HG03354 (cell line): ENCODE results near the gene STXBP4.
"Not testable (repeated sequence)": the region's sequence is repeated elsewhere in the genome, so short reads cannot be mapped to it uniquely, and the experiment has no call there.

Experiments
- ATAC-seq: cut with Tn5 transposase; IDR thresholded peaks from one replicate; pipeline ENCODE4 v1.9.1; 2021; ENCODE audit warnings: mild to moderate bottlenecking; ENCODE audit not compliant: unreplicated experiment, poor library complexity, severe bottlenecking

STXBP4 gene

GRCh38 chr17:55037828-55038227 is 69.3 kb downstream of the STXBP4 start:
- peak; percentile 100 for ATAC-seq

GRCh38 chr17:55038291-55038690 is 69.7 kb downstream of the STXBP4 start:
- peak; percentile 16 for ATAC-seq

GRCh38 chr17:55040611-55041010 is 72.0 kb downstream of the STXBP4 start:
- no peak for ATAC-seq

- ATAC-seq = no peak
Measured at GRCh38 chr17:55053855-55054254, 85.3 kb downstream of the STXBP4 start.

GRCh38 chr17:55054429-55054828 is 85.9 kb downstream of the STXBP4 start:
- ATAC-seq = no peak

GRCh38 chr17:55056526-55056925 is 88.0 kb downstream of the STXBP4 start:
- no peak for ATAC-seq

- no peak for ATAC-seq
Measured at GRCh38 chr17:55057184-55057583, 88.6 kb downstream of the STXBP4 start.

DNA sequence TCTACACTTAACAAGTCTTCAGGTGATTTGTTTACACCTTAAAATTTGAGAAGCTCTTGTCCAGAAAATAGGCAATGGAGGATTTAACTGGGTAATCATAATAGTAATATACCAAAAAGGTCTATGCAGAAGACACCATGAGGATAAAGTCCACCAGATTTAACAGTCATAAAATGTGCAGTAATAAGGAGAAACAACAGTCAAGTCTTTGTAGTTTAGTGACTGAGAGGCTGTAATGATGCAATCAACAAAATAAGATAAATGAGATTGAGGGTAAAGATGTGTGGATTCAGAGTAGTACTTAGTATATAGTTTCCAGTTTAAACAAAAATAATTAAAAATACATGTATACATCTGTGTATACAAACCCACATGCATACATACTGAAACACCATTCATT is 91.2 kb downstream of the STXBP4 start:
- no peak for ATAC-seq

DNA sequence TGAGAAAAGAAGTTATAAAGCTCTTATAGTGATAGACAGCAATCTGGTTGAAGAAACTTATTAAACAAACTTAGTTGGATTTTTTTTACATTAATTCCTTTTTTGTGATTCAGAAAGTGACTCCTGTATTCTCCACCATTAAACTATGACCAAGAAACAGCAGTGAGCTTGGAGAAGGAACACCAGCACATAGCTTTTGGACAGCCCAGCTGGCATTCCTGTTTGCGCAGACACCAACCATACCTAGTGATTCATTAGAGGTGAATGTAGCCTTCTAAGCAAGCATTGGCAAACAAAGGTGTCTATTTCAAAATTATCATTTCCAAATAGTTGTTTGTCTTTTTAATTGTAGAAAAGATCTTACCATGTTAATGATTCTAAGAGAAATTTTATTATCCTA is 94.4 kb downstream of the STXBP4 start:
- no peak for ATAC-seq

DNA sequence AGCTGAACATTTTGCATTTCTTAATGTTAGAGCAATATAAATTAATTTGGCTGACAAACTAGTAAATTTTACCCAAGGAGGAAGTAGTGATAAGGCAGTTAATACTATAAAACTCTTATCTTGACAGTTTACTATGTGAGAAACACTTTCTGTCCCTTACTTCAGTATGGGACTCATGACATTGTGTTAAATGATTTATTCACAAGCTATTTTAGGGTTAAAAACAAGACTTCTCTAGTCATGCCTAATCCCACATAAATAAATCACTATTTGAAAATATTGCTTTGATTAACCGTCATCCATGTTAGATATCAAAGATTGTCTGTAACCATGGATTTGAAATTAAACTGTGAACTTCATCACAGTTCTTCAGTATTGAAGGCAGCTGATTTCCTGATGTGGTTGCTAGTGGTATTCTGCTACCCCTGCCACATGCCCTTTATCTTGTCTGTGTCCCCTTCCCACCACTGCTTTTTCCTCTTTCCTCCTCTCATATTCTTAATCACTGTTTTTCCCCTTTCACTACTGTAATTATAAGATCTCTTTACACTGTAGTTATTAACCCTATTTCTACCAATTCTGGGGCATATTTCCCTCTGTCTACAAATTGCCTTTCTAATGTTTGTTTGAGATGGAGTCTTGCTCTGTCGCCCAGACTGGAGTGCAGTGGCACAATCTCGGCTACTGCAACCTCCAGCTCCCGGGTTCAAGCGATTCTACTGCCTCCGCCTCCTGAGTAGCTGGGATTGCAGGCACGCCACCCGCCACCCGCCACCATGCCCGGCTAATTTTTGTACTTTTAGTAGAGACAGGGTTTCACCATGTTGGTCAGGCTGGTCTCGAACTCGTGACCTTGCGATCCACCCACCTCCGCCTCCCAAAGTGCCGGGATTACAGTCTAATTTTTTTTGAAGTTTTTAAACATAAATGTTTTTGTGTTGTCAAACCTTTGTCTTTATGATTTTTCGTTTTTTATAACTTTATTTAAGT is 95.6 kb downstream of the STXBP4 start:
- ATAC-seq = no peak

GRCh38 chr17:55067697-55068439 is 99.3 kb downstream of the STXBP4 start:
- no peak for ATAC-seq

- no peak for ATAC-seq
Measured at GRCh38 chr17:55068862-55069811, 100.6 kb downstream of the STXBP4 start.

GRCh38 chr17:55069983-55070529 is 101.5 kb downstream of the STXBP4 start:
- no peak for ATAC-seq

GRCh38 chr17:55072898-55073297 is 104.3 kb downstream of the STXBP4 start:
- ATAC-seq = peak; percentile 88

- ATAC-seq = not testable (repeated sequence)
Measured at GRCh38 chr17:55073467-55073866, 104.9 kb downstream of the STXBP4 start.

- no peak for ATAC-seq
Measured at GRCh38 chr17:55081559-55081958, 113.0 kb downstream of the STXBP4 start.

DNA sequence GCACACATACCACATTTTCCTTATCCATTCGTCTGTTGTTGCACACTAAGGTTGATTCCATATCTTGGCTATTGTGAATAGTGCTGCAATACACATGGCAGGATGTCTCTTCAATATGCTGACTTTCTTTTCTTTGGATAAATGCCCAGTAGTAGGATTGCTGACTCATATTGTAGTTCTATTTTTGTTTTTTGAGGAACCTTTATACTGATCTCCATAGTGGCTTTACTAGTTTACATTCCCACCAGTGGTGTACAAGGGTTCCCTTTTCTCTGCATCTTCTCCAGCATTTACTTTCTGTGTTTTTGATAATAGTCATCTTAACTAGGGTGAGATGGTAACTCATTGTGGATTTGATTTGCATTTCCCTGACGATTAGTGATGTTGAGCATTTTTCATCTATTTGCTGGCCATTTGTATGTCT is 118.1 kb downstream of the STXBP4 start:
- ATAC-seq = no peak

GRCh38 chr17:55089256-55089655 is 120.7 kb downstream of the STXBP4 start:
- ATAC-seq = no peak

GRCh38 chr17:55090079-55090492 is 121.5 kb downstream of the STXBP4 start:
- ATAC-seq = peak; percentile 98
